ENCODE measurements around the gene CARD9.

Gene CARD9

DNA sequence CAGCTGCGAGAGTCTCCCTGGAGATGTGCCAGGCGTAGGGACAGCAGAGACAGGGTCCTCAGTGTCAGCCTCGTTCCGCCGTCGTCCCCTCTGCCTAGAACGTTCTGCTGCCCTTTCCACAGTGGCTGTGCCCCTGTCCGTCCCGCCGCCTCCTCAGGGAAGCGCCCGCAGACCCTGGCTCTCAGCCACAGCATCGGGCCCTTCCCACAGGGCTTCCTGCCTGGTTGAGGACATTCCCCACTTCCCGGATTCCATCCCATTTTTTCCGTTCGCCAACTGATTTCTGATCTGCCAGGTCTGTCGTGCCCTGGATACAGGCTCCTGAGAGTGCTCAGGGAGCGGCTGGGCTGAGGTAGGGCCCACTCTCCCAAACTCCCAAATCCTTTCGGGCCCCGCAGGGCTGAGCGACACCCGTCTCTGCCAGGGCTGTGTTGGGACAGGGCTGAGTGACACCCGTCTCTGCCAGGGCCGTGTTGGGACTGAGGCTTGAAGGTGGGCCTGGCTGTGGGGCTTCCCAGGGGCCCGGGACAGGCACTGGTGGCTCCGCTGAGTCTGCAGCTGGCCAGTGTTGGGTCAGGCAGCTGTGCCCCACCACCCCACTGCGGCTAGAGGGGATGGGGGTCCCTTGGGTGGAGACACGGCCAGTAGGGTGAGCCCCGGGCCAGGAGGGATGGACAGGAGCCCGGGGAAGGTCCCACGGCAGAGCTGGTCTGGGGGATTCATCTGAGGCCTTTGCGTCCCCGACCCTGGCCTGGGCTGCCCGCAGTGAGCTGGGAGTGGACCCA lies 25.8 kb downstream of the CARD9 start:
- no peak for DNase-seq (ENCODE audit: low read depth, low spot score)

DNA sequence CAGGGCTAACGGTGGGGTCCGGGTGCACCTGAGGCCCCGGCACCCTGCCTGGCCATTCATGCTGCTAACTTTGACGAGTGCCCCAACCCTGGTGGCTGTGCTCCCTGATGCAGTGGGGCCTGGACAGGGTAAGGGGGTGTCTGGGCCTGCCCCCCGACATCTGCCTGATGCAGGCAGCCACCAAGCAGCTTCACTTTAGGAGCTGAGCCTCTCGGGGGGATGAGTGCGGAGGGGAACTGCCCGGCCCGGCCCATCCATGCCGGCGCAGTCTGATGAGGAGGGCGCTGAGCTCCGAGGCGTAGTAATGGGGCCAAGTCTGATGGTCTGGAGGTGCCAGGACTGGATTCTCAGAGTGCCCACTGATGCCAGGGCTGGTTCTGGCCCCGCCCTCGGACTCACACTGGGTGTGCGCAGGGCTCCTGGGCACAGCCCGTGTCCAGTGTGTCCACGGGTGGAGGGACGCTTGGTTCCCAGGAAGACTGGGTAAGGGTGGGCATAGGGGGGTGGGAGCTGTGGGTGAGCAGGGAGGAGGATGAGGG lies 26.5 kb downstream of the CARD9 start:
- no peak for DNase-seq (ENCODE audit: low read depth, low spot score)

DNA sequence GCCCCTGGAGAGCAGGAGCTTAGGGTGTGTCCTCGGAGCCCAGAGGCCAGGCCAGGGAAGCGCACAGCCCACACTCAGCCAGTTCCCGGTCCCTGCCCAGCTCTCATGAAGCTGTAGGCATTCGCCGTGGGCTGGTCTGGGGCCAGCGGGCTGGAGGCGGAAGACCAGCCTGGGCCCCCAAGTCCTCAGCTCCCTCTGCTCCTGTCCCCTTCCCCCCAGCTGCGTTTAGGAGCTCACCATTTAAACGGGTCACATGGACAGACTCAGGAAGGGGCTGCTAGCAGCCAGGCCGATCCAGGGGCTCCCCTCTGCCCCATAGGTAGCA lies 27.4 kb downstream of the CARD9 start:
- no peak for DNase-seq (ENCODE audit: low read depth, low spot score)

DNA sequence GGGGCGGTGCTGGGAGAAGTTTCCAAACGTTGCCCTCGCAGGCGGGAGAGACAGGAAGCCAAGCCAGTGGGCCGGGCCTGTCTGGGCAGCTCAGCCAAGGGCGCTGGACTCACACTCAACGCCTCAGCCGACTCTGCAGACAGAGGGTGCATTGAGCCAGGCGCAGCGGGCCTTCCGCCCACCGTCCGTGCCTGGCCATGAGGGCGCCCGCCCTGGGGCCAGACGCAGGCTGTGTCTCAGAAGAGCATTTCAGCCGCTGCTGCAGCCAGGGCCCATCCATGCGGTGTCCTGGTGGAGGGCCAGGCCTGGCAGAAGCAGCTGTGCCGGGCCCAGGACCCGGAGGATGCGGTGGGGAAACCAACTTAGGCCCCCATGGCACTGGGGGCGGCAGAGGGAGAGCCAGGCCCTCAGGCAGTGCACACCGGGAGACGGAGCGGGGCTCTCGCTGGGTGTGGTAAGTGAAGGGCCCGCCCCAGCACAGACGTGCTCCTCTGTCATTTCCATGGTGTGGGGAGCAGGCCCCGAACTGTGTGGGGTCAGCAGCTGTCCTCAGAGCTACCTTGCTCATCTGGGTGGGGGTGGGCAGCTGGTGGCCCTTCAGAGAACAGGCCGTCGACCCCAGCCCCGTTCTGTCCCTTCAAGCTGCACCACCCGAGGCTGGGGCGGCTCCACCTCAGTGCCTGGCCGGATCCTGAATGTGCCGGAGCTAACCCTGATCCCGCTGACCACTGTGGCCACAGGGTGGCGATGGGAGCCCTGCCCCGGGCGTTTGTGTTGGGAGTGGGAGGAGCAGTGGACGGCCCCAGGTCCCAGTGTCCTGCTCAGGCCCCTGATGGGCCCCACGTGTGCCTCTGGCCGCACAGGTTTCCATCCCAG lies 27.9 kb downstream of the CARD9 start:
- DNase-seq (ENCODE audit: low read depth, low spot score), result peak; percentile 81

DNA sequence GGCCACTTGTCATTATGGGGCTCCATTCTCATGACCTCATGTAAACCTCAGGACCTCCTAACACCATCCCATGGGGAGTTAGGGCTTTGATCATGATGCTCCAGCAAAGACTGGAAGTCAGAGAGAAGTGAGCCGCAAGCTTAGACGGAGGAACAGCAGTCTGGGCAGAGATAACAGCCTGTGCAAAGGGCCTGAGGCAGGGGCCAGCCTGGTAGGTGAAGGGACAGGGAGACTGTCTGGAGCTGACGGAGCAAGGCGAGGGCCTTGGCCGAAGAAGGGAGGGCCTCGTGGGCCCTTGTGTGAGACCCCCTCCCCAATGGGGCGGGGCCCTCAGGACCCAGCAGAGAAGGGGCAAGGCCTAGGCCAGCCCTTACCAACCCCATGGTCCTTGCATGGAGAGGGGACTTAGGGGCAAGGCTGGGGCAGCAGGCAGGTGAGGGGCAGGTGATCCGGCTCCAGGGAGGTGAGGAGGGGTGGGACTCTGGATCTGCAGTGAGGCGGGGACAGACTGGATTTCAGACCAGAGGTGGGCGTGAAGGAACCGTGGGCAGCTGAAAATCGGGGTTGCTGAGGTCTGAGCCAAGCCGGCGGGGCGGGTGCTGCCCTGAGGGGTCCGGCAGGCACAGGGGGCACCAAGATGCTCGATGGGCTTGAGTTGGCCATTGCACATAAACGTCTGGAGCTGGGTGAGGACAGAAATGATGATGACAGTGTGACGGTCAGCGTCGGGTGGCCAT lies 28.8 kb downstream of the CARD9 start:
- no peak for DNase-seq (ENCODE audit: low read depth, low spot score)

DNA sequence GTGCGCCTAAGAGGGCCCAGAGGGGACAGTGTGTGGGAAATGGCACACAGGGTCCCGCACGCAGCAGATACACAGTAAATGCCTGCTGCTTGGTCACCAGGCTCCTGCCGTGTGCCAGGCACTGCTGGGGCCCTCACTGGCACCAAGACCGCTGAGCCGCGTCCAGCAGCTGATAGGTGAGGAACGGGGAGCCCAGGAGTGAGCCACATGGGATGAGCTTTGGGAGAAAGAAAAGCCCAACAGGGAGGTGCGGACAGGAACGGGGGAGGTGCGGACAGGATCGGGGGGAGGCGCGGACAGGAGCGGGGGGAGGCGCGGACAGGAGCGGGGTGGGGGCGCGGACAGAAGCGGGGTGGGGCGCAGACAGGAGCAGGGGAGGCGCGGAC lies 29.6 kb downstream of the CARD9 start:
- DNase-seq (ENCODE audit: low read depth, low spot score), result no peak

DNA sequence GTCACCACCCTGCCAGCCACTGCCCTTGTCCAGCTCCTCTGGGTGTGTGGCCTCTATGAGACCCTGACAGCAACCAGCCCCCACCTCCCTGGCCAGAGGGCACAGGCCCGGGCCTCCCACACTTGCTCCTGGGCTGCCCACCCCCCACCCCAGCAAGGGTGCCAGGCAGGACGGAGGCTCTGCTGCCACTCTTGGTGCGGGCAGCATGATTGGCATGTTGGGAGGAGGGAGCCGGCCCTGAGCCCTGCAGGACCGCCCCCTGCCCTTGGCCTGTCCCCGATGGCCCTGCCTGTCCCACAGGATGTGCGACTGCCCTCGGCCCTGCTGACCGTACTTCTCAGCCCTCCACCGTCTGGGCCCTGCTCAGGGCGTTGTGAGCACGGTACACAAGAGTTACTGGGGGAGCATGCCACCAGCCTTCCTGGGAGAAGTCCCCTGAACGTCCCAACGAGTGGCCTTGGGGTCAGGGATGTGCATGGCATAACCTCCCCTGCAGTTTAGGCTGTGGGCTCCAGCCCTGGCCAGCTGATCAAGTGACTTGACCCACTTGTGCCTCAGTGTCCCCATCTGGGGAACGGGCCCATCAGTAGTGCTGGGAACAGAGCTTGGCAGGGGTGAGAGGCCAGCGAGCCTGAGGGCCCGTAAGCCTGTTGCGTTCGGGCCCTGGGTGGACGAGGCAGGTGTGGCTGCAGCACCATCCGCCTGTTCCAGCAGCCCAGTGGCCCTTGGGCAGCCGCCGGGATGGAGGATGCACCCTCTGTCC lies 30.2 kb downstream of the CARD9 start:
- no peak for DNase-seq (ENCODE audit: low read depth, low spot score)

DNA sequence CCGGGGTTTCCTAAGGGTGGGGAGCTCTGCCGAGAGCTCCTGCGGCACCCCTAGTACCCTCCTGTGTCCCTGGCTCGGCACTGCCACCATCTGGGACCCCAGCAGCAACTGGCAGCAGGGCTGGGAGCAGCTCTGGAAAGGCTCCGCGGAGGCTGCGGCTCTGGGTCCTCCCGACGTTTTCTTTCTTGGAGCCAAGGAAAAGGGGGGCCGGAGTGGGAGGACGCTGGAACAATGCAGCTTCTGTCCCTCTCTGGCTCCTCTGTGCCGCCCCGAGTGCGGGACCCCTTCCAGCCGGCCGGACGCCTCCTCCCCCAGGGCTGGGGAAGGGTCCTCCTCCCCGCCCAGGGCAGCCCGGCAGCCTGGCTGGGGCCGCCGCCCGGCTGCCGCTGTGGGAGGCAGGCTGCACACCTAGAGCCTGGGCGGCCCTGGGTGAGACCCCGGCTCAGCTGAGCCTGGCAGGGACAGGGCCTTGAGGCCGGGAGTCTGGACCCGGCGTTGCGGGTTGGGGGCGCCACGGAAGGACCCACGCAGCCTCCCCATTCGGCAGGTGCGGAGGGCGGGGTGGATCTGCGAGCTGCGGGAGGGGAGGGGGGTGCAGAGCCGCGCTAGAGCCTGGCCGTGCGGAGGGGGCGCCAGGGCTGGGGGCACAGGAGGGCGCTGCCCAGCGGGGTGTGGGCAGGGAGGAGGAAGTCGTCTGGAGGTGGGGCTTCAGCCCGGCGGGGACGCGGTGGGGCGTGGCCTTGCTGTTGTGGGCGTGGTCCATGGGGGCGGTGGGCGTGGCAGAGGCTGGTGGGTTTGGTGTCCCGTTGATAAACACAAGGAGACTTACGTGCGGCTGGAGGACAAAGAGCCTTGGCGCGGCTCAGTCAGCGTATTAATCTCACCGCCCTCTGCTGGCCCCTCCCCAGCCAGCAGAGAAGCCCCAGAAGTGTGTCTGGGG lies 31.0 kb downstream of the CARD9 start:
- DNase-seq (ENCODE audit: low read depth, low spot score), result peak; percentile 93

DNA sequence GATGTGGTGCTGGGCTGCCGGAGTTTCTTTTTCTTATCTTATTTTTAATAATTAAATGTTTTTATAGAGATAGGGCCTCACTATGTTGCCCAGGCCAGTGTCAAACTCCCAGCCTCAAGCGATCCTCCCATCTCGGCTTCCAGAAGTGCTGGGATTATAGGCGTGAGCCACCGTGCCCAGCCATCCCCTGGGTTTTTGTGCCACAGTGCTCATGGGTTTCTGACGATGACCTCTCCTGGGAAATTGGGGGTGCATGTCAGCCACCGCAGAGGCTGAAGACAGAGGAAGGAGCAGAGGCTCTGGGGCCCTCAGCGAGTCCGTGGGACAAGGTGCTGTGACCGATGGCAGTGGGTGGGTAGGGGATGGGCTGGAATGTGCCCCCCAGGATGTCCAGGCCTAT lies 31.7 kb downstream of the CARD9 start:
- no peak for DNase-seq (ENCODE audit: low read depth, low spot score)

DNA sequence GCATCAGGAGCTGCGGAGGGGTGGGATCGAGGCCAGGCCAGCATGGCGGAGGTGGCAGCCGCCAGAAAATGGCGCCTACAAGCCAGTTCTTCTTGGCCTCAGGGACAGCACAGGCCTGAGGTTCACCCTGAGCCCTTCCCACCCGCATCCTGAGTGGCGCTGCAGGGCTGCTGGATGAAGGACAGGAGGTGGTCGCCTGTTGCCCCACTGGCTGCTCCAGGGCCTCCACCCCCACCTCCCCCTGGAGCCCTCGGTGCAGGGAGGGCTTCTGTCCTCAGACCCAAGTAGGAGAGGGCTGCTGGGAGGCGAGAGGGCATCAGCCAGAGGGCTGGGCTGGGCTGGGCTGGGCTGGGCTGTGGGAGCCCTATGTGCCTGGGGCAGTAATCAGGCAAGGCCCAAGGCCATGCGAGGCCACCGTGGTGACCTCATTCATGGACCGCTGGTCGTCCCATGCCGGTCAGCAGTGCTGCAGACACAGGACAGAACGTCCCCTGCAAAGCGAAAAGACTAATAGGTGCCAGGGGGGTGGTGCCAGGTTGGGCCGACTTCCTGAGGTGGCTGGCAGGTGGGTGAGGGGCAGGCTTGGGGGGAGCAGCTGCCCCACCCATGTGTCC lies 32.3 kb downstream of the CARD9 start:
- DNase-seq (ENCODE audit: low read depth, low spot score), result no peak

DNA sequence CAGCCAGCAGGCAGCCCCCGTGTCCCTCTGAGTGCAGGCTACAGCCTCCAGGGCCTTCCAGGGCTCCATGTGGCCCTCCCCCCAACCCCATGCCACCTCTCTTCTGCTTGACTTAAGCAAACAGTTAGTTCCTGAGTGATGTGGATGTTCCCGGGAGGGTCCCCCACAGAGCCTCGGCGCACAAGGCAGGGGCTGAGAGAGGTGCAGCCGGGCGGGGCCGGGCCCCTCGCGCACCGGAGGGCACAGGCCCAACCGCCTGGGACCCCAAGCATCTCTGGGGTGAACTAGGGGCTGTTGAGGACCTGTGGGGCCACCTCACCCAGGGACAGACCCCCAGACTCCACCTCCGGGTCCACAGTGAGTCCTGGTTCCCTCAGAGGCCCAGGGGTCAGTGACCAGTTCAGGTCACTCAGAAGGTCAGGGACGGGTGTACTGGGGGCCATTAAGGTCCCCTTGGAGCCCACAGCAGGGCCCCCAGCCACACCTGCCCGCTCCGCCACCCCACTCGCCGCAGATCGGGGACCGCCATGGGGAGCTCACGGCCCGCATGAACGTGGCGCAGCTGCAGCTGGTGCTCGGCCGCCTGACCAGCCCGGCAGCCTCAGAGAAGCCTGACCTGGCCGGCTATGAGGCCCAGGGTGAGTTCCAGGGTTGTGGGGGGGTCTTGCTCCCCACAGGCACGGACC lies 33.0 kb downstream of the CARD9 start:
- no peak for DNase-seq (ENCODE audit: low read depth, low spot score)

DNA sequence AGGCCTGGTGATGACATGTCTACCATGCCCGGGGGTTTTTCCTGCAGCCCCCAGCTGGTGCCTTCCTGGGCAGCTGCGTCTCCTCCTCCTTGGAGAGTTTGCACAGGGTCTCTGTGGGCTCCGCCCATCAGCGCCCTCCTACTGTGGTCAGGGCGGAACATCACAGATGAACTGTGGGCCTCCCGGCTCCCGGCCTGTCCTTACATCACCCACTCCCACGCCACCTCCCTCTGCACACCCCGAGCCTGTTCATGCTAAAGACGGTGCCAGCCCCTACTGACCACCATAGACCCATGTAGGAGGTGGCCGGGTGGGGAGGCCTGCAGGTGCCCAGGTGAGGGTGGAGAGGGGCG lies 33.5 kb downstream of the CARD9 start:
- no peak for DNase-seq (ENCODE audit: low read depth, low spot score)

DNA sequence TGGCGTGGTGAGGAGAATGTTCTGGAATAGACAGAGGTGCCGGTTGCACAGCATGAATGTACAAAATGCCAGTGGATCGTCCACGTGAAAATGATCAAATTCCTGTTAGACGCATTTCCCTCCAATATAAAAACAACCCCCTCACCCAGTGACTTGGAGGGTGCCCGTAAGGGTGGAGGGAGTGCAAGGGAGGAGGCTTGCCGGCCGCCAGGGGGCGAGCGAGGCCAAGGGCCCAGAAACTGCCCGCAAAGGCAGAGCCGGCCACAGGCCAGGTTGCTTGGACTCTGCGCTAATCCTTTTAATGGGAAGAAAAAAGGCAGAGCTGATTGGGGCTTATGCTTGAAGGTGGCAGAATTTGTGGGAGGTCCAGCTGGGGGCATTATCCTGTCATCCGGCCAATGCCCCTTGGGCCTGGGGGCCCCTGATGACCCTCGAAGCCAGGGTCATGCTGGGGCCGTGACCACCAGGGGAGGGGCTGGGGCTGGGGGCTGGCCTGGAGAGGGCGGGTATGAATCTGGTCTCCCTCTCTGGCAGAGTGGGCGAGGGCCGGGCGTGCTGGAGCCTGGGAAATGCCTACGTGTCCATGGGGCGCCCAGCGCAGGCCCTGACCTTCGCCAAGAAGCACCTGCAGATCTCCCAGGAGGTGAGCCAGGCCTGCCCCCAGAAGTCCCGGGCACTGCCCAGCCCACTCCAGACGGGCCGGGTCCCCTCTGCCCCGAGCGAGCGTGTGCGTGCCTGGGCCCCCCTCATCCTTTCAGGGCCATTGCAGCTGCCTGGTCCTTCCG lies 34.1 kb downstream of the CARD9 start:
- DNase-seq (ENCODE audit: low read depth, low spot score), result peak; percentile 86

DNA sequence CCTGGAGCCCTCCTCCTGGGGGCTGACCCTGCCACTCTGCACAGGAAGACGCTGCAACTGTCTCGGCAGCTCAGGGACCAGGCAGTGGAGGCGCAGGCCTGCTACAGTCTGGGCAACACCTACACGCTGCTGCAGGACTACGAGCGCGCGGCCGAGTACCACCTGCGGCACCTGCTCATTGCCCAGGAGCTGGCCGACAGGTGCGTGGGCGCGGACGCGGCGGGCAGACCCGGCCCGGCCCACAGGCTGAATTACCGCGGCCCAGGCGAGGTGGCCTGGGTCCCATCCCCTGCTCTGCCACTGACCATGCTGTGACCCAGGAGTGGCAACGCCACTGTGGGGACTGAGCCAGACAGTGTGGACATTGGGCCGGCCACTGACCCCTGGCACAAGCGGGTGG lies 35.0 kb downstream of the CARD9 start:
- no peak for DNase-seq (ENCODE audit: low read depth, low spot score)

DNA sequence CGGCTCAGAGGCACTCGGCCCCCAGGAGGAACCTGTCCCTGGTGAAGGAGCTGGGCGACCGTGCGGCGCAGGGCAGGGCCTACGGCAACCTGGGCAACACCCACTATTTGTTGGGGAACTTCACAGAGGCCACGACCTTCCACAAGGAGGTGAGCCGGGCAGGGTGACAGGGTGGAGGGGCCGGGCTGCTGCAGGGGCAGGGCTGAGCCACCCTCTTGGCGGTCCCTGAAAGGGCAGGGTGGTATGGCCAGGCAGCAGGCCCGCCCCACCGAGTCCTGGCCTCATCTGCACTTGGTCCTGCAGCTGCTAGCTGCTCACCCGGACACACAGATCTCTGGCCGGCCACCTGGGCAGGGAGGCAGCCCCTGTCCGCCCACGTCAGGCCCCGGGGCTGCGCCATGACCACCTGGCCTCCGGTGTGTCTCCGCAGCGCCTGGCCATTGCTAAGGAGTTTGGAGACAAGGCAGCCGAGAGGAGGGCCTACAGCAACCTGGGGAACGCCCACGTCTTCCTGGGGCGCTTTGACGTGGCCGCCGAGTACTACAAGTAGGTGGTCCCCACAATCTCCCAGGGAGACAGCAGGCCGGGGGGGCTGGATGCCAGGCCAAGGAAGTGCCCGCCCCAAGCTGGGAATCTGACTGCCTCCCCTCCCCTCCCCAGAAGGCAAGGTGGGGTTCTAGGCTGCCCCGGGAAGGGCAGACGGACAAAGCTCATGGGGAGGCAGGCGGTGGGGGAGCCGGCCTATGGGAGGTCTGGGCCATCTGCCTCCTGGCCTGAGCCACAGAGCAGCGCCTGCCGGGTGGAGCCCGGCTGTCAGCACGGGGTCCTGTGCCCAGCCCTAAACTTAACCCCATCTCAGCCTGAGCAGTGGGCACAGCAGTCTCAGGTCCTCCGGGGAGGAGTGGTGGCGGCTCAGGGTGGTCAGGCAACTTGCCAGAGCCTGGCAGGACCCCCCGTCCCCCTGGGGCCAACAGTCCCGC lies 35.8 kb downstream of the CARD9 start:
- DNase-seq (ENCODE audit: low read depth, low spot score), result no peak

DNA sequence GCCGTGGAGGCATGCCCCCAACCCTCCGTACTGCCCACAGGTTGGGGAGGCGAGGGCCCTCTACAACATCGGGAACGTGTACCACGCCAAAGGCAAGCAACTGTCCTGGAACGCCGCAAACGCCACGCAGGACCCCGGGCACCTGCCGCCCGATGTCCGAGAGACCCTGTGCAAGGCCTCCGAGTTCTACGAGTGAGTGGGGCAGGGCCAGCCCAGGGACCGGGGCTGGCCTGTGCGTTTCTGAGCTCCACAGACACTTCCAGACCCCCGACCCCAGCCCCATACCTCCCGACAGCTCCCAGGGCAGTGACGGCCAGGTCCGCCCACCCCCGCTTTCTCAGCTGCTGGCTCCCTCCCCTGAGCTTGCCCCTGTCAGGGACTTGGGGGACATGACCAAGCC lies 36.6 kb downstream of the CARD9 start:
- DNase-seq (ENCODE audit: low read depth, low spot score), result no peak

DNA sequence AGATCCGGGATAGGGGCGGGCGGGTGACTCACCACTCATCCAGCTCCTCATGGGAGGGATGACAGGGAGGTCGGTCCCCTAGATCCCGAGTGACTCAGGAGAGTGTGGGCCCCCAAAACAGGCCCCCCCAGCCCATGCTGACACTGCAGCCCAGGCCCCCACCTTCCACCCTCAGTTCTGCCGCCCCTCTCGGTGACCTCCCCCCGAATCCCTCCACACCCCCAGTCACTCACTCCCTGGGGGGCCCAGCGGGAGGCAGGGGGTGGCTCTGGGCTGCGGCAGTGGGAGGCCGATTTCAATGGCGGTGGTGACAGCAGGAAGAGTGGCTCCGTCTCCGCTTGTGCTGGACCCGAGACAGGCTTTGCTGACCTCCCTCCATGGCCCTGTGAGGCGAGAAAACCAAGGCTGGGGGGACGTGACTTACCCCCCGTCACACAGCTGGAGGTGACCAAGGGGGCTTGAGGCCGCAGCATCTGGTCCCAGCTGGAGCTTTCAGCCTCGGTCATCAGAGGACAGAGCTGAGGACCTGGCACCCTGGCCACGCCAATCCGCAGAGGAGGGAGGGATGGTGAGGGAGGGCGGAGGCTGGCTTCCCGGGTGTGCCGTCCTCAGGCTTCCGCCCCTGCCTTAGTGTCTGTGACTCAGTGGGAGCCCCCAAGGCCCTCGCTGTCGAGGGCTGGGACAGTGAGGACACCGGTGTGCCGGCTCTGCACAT lies 37.2 kb downstream of the CARD9 start:
- no peak for DNase-seq (ENCODE audit: low read depth, low spot score)
